K562 (cell line): ENCODE measurements around the gene PIK3CB. TPM values are rescaled to one million over a fixed set of nuclear protein-coding genes. Genes with fewer than 3 reads are reported as not detected.
A peak's percentile ranks its signal among the peaks of the same experiment; 100 is the strongest.

ENCODE experiments used
- FOXP4 ChIP-seq: sonication (generic); formaldehyde crosslinking; IDR thresholded peaks from 2 replicates; pipeline ENCODE4 v1.8.0; 2022; ENCODE audit warnings: mild to moderate bottlenecking, missing genetic modification reagents, borderline replicate concordance
- HCFC1 ChIP-seq: IDR thresholded peaks from 2 replicates; pipeline ENCODE4 v1.6.1; 2012; ENCODE audit warnings: low read depth, low read length, improper control_type of control experiment
- HNRNPL ChIP-seq: fragments of 200-400 bp; formaldehyde crosslinking; IDR thresholded peaks from 2 replicates; pipeline ENCODE4 v1.6.1; 2017; ENCODE audit warnings: low read depth, mild to moderate bottlenecking, low read length
- HNRNPLL ChIP-seq: fragments of 200-400 bp; formaldehyde crosslinking; IDR thresholded peaks from 2 replicates; pipeline ENCODE4 v1.6.1; 2017; ENCODE audit warnings: low read length, low read depth, mild to moderate bottlenecking; ENCODE audit not compliant: poor library complexity, severe bottlenecking
- KLF6 ChIP-seq: fragments of 250-450 bp; sonication (Bioruptor Pico); IDR thresholded peaks from 2 replicates; pipeline ENCODE4 v1.4.0; 2020; ENCODE audit warnings: mild to moderate bottlenecking, moderate library complexity, borderline replicate concordance
- NKRF ChIP-seq: fragments of 450-650 bp; IDR thresholded peaks from 2 replicates; pipeline ENCODE4 v1.6.1; 2016; ENCODE audit warnings: borderline replicate concordance
- NRF1 ChIP-seq, 2 experiments: fragments of 450-650 bp; IDR thresholded peaks in 1 of 2; conservative IDR thresholded peaks in 1 of 2; 2 replicates each; pipeline ENCODE4 v1.6.1; 2014; ENCODE audit warnings: mild to moderate bottlenecking in 2 of 2
- REST ChIP-seq, 2 experiments: fragments of 450-650 bp; formaldehyde crosslinking in 1 of 2; IDR thresholded peaks; 2 replicates each; pipeline versions ENCODE4 v1.4.0 to v1.6.1; 2014 to 2020; ENCODE audit warnings: mild to moderate bottlenecking in 2 of 2, borderline replicate concordance in 1 of 2, low read depth in 1 of 2
- TCF3 ChIP-seq: sonication (generic); formaldehyde crosslinking; IDR thresholded peaks from 2 replicates; pipeline ENCODE4 v1.4.0; 2020; ENCODE audit warnings: mild to moderate bottlenecking, missing genetic modification reagents
- TFAP4 ChIP-seq: sonication (generic); formaldehyde crosslinking; IDR thresholded peaks from 2 replicates; pipeline ENCODE4 v1.8.0; 2022; ENCODE audit warnings: missing genetic modification reagents, mild to moderate bottlenecking, moderate library complexity, borderline replicate concordance
- ZNF263 ChIP-seq: sonication (generic); formaldehyde crosslinking; IDR thresholded peaks from 2 replicates; pipeline ENCODE4 v1.8.0; 2022; ENCODE audit warnings: mild to moderate bottlenecking, missing genetic modification reagents, borderline replicate concordance
- ZSCAN29 ChIP-seq: fragments of 450-650 bp; IDR thresholded peaks from 2 replicates; pipeline ENCODE4 v1.6.1; 2017
- polyA plus RNA-seq, 8 experiments: library from polyadenylated mRNA; depleted of rRNA in 4 of 8; stranded (reverse) in 5 of 8; unstranded in 3 of 8; fragments of >200 nt; fragmentation: Nextera tagmentation in 2 of 8; fragmentation: Illumina TruSeq in 1 of 8; extraction: Ambion mirVana in 2 of 8; extraction: Trizol in 1 of 8; gene quantifications; 2 replicates each; pipeline versions ENCODE4 v1.2.1 to v1.2.3, GENCODE V29; 2011 to 2014; ENCODE audit warnings: inconsistent platforms in 1 of 8, missing spikeins in 1 of 8
- total RNA-seq, 7 experiments: library from RNA; depleted of rRNA in 6 of 7; stranded (reverse); fragments of >200 nt in 6 of 7; fragmentation: Illumina TruSeq in 2 of 7; extraction: Trizol in 2 of 7; gene quantifications; 2 replicates each; pipeline versions ENCODE4 v1.2.1 to v1.2.3, GENCODE V29; 2011 to 2021; ENCODE audit warnings: low replicate concordance in 1 of 7

The PIK3CB gene
- total and polyA plus RNA-seq, 9 of the 15 experiments (the other 6 are each of a cell fraction or from before 2014, with no cell fraction given): 15.3 to 62.6 (median 28.3) TPM

- TF ChIP-seq REST (IDR thresholded peaks at IDR 0.05; ENCODE audit: borderline replicate concordance) (peak; percentile 61; the same call in 1 of the 2 replicates), REST (CRISPR knock-in tag; IDR thresholded peaks at IDR 0.05; ENCODE audit: low read depth) (no peak), TCF3 (peak; percentile 42), NKRF (peak; percentile 37; the same call in 1 of the 2 replicates), NRF1 (conservative IDR thresholded peaks at IDR 0.05 in 1 of 2, IDR thresholded peaks at IDR 0.05 in 1 of 2) (no peak; a peak in 1 of 4 replicates), ZSCAN29 (peak; percentile 100), KLF6 (CRISPR knock-in tag) (peak; percentile 75; the same call in 1 of the 2 replicates), HCFC1 (peak; percentile 32; the same call in 1 of the 2 replicates), FOXP4 (peak; percentile 78; the same call in 1 of the 2 replicates), ZNF263 (0 out of 2 replicates have a peak, but pooled peaks have one; percentile 32), HNRNPL (peak; percentile 80; the same call in 1 of the 2 replicates), TFAP4 (CRISPR knock-in tag) (peak; percentile 77; the same call in 1 of the 2 replicates), HNRNPLL (peak; percentile 59)
These were observed 681 bp downstream of the PIK3CB start (continued) for GRCh38 chr3:138833899-138834595.
